AG04449 (cell line): Measurements from ENCODE around the gene EXOSC3.

Source experiments
- CTCF ChIA-PET: fragments of 350-600 bp; formaldehyde crosslinking; extraction: SDS; loops from one replicate; lab custom pipeline; 2021; ENCODE audit warnings: antibody characterized with exemption; lab: Yijun Ruan, JAX
- POLR2A ChIA-PET: fragments of 400-600, 350-600 bp; formaldehyde crosslinking; extraction: SDS; loops from one replicate; lab custom pipeline; 2020; ENCODE audit warnings: antibody characterized with exemption, inconsistent platforms; lab: Yijun Ruan, JAX
- DNase-seq: peaks from one replicate; pipeline ENCODE4 v3.0.0-alpha.2; 2010; ENCODE audit warnings: low read depth, low spot score
- H3K4me3 ChIP-seq: 2 replicates; pipeline ENCODE4 v1.5.1; 2011; ENCODE audit warnings: low read depth, mild to moderate bottlenecking, control low read depth, low read length
- CTCF ChIP-seq: IDR thresholded peaks from one replicate; pipeline ENCODE4 v1.5.1; 2011; ENCODE audit warnings: mild to moderate bottlenecking, moderate library complexity, low read length, control low read depth, inconsistent platforms; ENCODE audit not compliant: insufficient read depth; ENCODE audit errors: missing control alignments

EXOSC3 gene

DNA sequence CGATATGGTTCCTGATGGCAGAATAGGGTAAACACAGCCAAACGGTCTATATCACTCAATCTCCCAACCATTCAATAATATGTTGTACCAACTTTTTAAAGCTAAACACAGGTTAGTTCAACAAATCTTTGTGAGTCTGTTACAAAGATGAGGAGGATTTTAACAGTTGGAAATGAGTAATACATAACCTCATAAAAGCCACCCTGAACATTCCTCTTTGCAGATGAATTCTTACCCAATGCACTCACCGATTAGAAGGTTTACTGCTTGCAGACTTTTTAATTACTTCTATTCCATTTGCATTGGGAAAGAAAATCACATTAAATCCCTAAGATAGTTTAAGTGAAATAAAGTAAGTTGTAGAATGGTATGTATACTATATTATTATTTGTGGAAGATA is 54.6 kb downstream of the EXOSC3 start:
- H3K4me3 ChIP-seq, result no peak overlapping the region
- no peak for TF ChIP-seq CTCF
- POLR2A ChIA-PET, result no interaction called here
- CTCF ChIA-PET, result no interaction called here
- DNase-seq, result no peak
